Lung (tissue), 16 donors: ENCODE data around the gene TERC. TPM values are rescaled to one million over a fixed set of nuclear protein-coding genes. Genes with fewer than 3 reads are reported as not detected.

ENCODE experiments used
- ATAC-seq: fragments of 200-7000 bp; cut with Tn5 transposase; one replicate; pipeline ENCODE4 v1.9.1; 2020; ENCODE audit warnings: moderate number of reproducible peaks; ENCODE audit not compliant: insufficient read depth, low FRiP score
- DNase-seq, 3 donors: peaks; one replicate each; pipeline ENCODE4 v3.0.0-alpha.2; 2013 to 2017
- H3K27ac ChIP-seq, 2 donors: one replicate each; pipeline ENCODE4 v1.5.1; 2013; ENCODE audit warnings: mild to moderate bottlenecking in 2 of 2, moderate library complexity in 2 of 2, control low read depth in 1 of 2, inconsistent platforms in 1 of 2, low read depth in 1 of 2, low read length in 1 of 2
- H3K27me3 ChIP-seq, 3 donors: one replicate each; pipeline ENCODE4 v1.5.1; 2013; ENCODE audit warnings: low read length in 2 of 3; ENCODE audit not compliant: control insufficient read depth in 3 of 3, insufficient read depth in 3 of 3
- H3K36me3 ChIP-seq, 4 donors: one replicate each; pipeline ENCODE4 v1.5.1; 2013; ENCODE audit warnings: low read length in 4 of 4, mild to moderate bottlenecking in 1 of 4, moderate library complexity in 1 of 4; ENCODE audit not compliant: control insufficient read depth in 4 of 4, insufficient read depth in 4 of 4
- H3K4me1 ChIP-seq, 5 donors: one replicate each; pipeline ENCODE4 v1.5.1; 2013; ENCODE audit warnings: low read length in 5 of 5, mild to moderate bottlenecking in 2 of 5, moderate library complexity in 1 of 5; ENCODE audit not compliant: control insufficient read depth in 5 of 5, insufficient read depth in 5 of 5
- H3K4me3 ChIP-seq: one replicate; pipeline ENCODE4 v1.5.1; 2013; ENCODE audit warnings: mild to moderate bottlenecking, control low read depth, moderate library complexity
- H3K9ac ChIP-seq, 2 donors: one replicate each; pipeline ENCODE4 v1.5.1; 2013; ENCODE audit warnings: low read length in 2 of 2, control low read depth in 1 of 2; ENCODE audit not compliant: insufficient read depth in 1 of 2
- H3K9me3 ChIP-seq, 4 donors: one replicate each; pipeline ENCODE4 v1.5.1; 2013; ENCODE audit warnings: low read length in 3 of 4, mild to moderate bottlenecking in 1 of 4, moderate library complexity in 1 of 4; ENCODE audit not compliant: control insufficient read depth in 4 of 4, insufficient read depth in 3 of 4
- WGBS, 2 donors: extraction: QIAGEN DNeasy Blood & Tissue Kit; methylation state at CpG; one replicate each; pipeline ENCODE4 v1.1.7; 2013; 5-methylcytosine and 5-hydroxymethylcytosine counted together
- long read RNA-seq, 5 donors: transcript quantifications; one replicate each; lab custom pipeline, GENCODE V29; 2026
- polyA plus RNA-seq, 2 donors: library from polyadenylated mRNA; stranded (reverse); fragments of 200-250 nt; gene quantifications; one replicate each; pipeline ENCODE4 v1.2.1, GENCODE V29; 2013
- total RNA-seq, 2 donors: library from RNA; depleted of rRNA in 1 of 2; stranded (reverse); fragments of >200 nt in 1 of 2; gene quantifications; one replicate each; pipeline ENCODE4 v1.2.1, GENCODE V29; 2014 to 2021
- TF ChIP-seq, protein P1 (sequence below): IDR thresholded peaks from 2 replicates; pipeline ENCODE4 v1.5.1; 2012; ENCODE audit warnings: mild to moderate bottlenecking; ENCODE audit errors: control extremely low read depth, extremely low read depth
- donor health status: control.
- donor health status: control.
- donor health status: Bipolar disorder and iron deficiency.
- donor health status: healthy.
- donor health status: DM: yes; HTN: yes; CAD: no.

The TERC gene
- total RNA-seq (10 to 100 TPM; 12.4 to 45.7 TPM), polyA plus RNA-seq (under 1 TPM in 1 of 2 donors, not detected in 1; 0.16 TPM)
- long read RNA-seq, donor 1 = 0 reads
- long read RNA-seq, donor 2 = 0 reads
- long read RNA-seq, donor 3 = 0 reads
- long read RNA-seq, donor 4 = 0 reads
- long read RNA-seq, donor 5 = 0 reads

DNA sequence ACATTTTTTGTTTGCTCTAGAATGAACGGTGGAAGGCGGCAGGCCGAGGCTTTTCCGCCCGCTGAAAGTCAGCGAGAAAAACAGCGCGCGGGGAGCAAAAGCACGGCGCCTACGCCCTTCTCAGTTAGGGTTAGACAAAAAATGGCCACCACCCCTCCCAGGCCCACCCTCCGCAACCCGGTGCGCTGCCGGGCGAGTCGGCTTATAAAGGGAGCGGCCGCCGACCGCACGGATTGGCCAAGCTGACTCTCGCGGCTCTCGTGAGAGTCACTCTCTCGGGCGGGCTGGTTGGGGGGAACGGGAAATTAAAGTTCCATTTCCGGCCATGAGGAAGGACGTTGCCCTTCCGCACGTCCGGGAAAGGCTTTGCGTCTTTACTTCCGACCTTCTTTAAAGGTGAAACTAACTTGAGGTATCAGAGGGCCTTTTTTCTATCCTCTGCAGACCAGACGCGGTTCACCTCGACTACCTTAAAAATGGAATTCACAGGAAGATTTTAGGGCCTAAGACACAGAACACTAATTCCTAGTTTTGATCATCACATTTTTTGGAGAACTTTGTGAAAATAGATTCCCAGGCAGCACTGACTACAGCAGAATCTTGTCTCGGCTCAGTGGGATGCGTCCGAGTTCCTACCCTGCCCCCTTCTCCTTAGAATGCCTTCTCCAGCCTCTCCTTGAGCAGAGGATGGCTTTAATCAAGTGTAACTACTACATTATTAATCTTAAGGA is at the start of gene TERC:
Gene TERC (minus strand): TSS at position 179 of the 731 bp plus-strand sequence.
- 8 to 9% methylated on average over 42 of the region's 42 CpGs for WGBS, 2 donors
- H3K27me3 ChIP-seq = no peaks in the 10 kb centered on the region
- peak; percentile 90 for ATAC-seq
- peak; percentile 95 to 97 (median 95) for DNase-seq
- TF ChIP-seq, protein P1, sequence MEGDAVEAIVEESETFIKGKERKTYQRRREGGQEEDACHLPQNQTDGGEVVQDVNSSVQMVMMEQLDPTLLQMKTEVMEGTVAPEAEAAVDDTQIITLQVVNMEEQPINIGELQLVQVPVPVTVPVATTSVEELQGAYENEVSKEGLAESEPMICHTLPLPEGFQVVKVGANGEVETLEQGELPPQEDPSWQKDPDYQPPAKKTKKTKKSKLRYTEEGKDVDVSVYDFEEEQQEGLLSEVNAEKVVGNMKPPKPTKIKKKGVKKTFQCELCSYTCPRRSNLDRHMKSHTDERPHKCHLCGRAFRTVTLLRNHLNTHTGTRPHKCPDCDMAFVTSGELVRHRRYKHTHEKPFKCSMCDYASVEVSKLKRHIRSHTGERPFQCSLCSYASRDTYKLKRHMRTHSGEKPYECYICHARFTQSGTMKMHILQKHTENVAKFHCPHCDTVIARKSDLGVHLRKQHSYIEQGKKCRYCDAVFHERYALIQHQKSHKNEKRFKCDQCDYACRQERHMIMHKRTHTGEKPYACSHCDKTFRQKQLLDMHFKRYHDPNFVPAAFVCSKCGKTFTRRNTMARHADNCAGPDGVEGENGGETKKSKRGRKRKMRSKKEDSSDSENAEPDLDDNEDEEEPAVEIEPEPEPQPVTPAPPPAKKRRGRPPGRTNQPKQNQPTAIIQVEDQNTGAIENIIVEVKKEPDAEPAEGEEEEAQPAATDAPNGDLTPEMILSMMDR = no peak
- H3K4me1 ChIP-seq = peaks cover 0 to 4% (median 0%) of the 10 kb centered on the region in 5 donors
- H3K27ac ChIP-seq = peak within 1 kb of the TSS; percentile 98 to 100
- H3K9ac ChIP-seq = peak within 1 kb of the TSS; percentile 93 to 94
- H3K36me3 ChIP-seq = no peaks in the 10 kb centered on the region
- H3K9me3 ChIP-seq = peaks cover 0 to 3% (median 0%) of the 10 kb centered on the region in 4 donors
- H3K4me3 ChIP-seq = peak within 1 kb of the TSS; percentile 79

DNA sequence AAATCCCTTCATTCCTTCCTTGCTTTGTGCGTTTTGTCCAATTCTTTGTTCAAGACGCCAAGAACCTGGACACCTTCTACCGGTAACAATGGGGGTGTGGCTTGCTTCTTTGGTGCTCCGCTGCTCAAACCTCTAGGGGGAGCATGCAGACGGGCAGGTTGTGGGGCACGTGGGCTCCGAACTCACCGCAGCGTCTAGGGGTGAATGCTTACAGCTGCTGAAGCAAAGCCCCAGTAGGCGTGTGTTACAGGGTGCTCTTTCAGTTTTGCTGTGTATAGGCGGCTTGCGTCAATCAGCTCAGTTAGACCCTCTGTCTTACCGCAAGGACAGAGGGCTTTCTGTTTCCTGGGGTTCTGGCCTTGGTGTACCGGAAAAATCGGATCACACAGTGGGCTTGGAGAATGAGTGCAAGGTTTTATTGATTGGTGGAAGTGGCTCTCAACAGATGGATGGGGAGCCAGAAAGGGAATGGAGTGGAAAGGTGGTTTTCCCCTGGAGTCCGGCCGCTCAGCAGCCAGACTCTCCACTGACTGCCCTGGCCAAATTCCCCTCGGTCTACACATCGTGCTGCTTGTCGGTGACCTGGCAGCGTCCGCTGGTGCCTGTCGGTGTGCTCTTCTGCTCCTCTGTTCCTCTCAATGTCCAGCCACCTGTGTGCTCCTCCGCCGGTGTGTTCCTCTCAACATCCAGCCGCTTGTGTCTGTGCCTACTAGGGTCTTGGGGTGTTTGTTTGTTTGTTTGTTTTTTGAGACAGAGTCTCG is 49.1 kb upstream of the TERC start:
- TF ChIP-seq, protein P1 = no peak
- H3K36me3 ChIP-seq = no peaks in the 10 kb centered on the region
- H3K4me3 ChIP-seq = no peak overlapping the region
- no peaks in the 10 kb centered on the region for H3K9me3 ChIP-seq
- no peaks in the 10 kb centered on the region for H3K27me3 ChIP-seq
- peaks cover 0 to 9% (median 5%) of the 10 kb centered on the region in 5 donors for H3K4me1 ChIP-seq
- peak; percentile 17 to 22 (median 21) for DNase-seq
- no peak overlapping the region for H3K27ac ChIP-seq
- H3K9ac ChIP-seq = peak overlapping the region in 1 of 2 donors; percentile 40
- WGBS, 2 donors = 58 to 62% methylated on average over 27 of the region's 27 CpGs
- ATAC-seq = no peak

DNA sequence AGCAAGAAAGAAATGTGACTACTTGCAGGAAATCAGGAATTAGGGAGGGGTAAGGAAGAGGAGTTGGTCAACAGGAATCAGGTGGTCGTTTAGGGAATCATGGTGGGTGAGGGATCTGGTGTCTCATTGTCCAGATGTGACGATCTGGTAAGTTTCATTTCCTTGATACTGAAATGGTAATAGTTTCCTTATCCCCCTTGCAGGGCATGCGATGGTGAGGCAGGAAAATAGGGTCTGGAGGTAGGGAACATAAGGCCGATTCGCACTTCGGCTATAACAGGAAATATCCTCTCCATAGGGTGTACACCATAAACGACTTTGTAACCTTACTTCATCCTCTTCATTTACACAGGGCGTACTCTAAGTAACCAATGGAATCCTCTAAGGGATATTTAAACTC is 48.4 kb upstream of the TERC start:
- DNase-seq (no peak), ATAC-seq (no peak)
- H3K36me3 ChIP-seq = no peaks in the 10 kb centered on the region
- TF ChIP-seq, protein P1 = no peak
- no peaks in the 10 kb centered on the region for H3K27me3 ChIP-seq
- no peaks in the 10 kb centered on the region for H3K9me3 ChIP-seq
- 30 to 45% methylated on average over 8 of the region's 8 CpGs for WGBS, 2 donors
- no peak overlapping the region for H3K27ac ChIP-seq
- H3K9ac ChIP-seq = peak overlapping the region in 1 of 2 donors; percentile 58
- H3K4me1 ChIP-seq = peaks cover 0 to 9% (median 5%) of the 10 kb centered on the region in 5 donors
- no peak overlapping the region for H3K4me3 ChIP-seq
